Psoas muscle (tissue), 8 donors: Measurements from ENCODE around the gene LCNL1. TPM values are rescaled to one million over a fixed set of nuclear protein-coding genes. Genes with fewer than 3 reads are reported as not detected.

Experiments used
- ATAC-seq, 4 donors: fragments of 200-7000 bp; cut with Tn5 transposase; one replicate each; pipeline ENCODE4 v1.9.1; 2020; ENCODE audit warnings: moderate library complexity in 3 of 4, mild to moderate bottlenecking in 2 of 4
- DNase-seq, 2 donors: peaks; one replicate each; pipeline ENCODE4 v3.0.0-alpha.2; 2020
- H3K27ac ChIP-seq: fragments of 200-600 bp; one replicate; pipeline ENCODE4 v1.8.0; 2022
- H3K27me3 ChIP-seq, 3 donors: fragments of 200-600 bp in 1 of 3; one replicate each; pipeline versions ENCODE4 v1.6.1 to v1.8.0; 2013 to 2022; ENCODE audit warnings: low read length in 2 of 3, mild to moderate bottlenecking in 2 of 3, moderate library complexity in 1 of 3; ENCODE audit not compliant: insufficient read depth in 3 of 3
- H3K36me3 ChIP-seq, 2 donors: fragments of 200-600 bp in 1 of 2; one replicate each; pipeline versions ENCODE4 v1.6.1 to v1.8.0; 2013 to 2022; ENCODE audit warnings: low read depth in 1 of 2, mild to moderate bottlenecking in 1 of 2, moderate library complexity in 1 of 2; ENCODE audit not compliant: insufficient read depth in 1 of 2
- H3K4me1 ChIP-seq: fragments of 200-600 bp; one replicate; pipeline ENCODE4 v1.8.0; 2022
- H3K4me3 ChIP-seq: fragments of 200-600 bp; one replicate; pipeline ENCODE4 v1.8.0; 2022; ENCODE audit warnings: mild to moderate bottlenecking
- H3K9me3 ChIP-seq: fragments of 200-600 bp; one replicate; pipeline ENCODE4 v1.8.0; 2022
- CTCF ChIP-seq: fragments of 200-600 bp; IDR thresholded peaks from one replicate; pipeline ENCODE4 v1.8.0; 2022; ENCODE audit warnings: antibody characterized with exemption
- WGBS, 3 donors: extraction: QIAGEN DNeasy Blood & Tissue Kit; methylation state at CpG; one replicate each; pipeline versions ENCODE4 v1.1.6 to v1.1.7; 2013; 5-methylcytosine and 5-hydroxymethylcytosine counted together
- intact Hi-C, 2 donors: fragments of 100-400 bp; cut with DNase I; formaldehyde crosslinking; loops; one replicate each; pipeline versions ENCODE4 v1.11.0 to v1.14.2; 2022
- polyA plus RNA-seq, 3 donors: library from polyadenylated mRNA; stranded (reverse); fragments of 200-250 nt; gene quantifications; one replicate each; pipeline ENCODE4 v1.2.3, GENCODE V29; 2013
- total RNA-seq, 4 donors: library from RNA; stranded (reverse); fragmentation: NEBNext Ultra II Directional in 2 of 4; extraction: Animal tissue kit (Norgen Biotek cat#: 25700) in 2 of 4; gene quantifications; one replicate each; pipeline versions ENCODE4 v1.2.1 to v1.2.4, GENCODE V29; 2021 to 2023
- donor health status: healthy with polysubstance abuse.
- donor health status: DM: no; HTN: no; CAD: no; lungs with moderate emphysema.
- donor health status: Bipolar disorder and iron deficiency.
- donor health status: healthy.
- donor health status: DM: yes; HTN: yes; CAD: no.
- donor health status: DM: no; HTN: no; CAD: no.
- donor health status: DM: no; HTN: no; CAD: no.
- donor health status: DM: yes; HTN: yes; CAD: no.

The LCNL1 gene
- total and polyA plus RNA-seq, 7 donors, result 0.04 to 0.79 (median 0.14) TPM

GRCh38 chr9:136979769-136980587, 2.8 kb upstream of the LCNL1 start:
- WGBS, 3 donors, result 84 to 87% (median 87%) methylated on average over 25 to 26 of the region's 26 CpGs
- H3K9me3 ChIP-seq, result no peaks in the 10 kb centered on the region
- no peak overlapping the region for H3K27ac ChIP-seq
- peaks cover 0 to 25% (median 11%) of the 10 kb centered on the region in 3 donors for H3K27me3 ChIP-seq
- H3K4me1 ChIP-seq, result peaks cover 12% of the 10 kb centered on the region
- DNase-seq (no peak), ATAC-seq (no peak)
- intact Hi-C loops, result no loop called here
- H3K36me3 ChIP-seq, result no peaks in the 10 kb centered on the region
- TF ChIP-seq CTCF, result no peak
- H3K4me3 ChIP-seq, result no peak overlapping the region

GRCh38 chr9:136980669-136981478, 1.9 kb upstream of the LCNL1 start:
- no peak for DNase-seq
- no peak for ATAC-seq
- TF ChIP-seq CTCF, result no peak
- Histone ChIP-seq H3K27ac (peak overlapping the region; percentile 41), H3K36me3 (no peaks in the 10 kb centered on the region), H3K27me3 (peaks cover 0 to 34% (median 16%) of the 10 kb centered on the region in 3 donors), H3K9me3 (no peaks in the 10 kb centered on the region), H3K4me3 (no peak overlapping the region), H3K4me1 (peaks cover 7% of the 10 kb centered on the region)
- 73 to 85% (median 80%) methylated on average over 15 to 16 of the region's 16 CpGs for WGBS, 3 donors
- intact Hi-C loops, result no loop called here

DNA sequence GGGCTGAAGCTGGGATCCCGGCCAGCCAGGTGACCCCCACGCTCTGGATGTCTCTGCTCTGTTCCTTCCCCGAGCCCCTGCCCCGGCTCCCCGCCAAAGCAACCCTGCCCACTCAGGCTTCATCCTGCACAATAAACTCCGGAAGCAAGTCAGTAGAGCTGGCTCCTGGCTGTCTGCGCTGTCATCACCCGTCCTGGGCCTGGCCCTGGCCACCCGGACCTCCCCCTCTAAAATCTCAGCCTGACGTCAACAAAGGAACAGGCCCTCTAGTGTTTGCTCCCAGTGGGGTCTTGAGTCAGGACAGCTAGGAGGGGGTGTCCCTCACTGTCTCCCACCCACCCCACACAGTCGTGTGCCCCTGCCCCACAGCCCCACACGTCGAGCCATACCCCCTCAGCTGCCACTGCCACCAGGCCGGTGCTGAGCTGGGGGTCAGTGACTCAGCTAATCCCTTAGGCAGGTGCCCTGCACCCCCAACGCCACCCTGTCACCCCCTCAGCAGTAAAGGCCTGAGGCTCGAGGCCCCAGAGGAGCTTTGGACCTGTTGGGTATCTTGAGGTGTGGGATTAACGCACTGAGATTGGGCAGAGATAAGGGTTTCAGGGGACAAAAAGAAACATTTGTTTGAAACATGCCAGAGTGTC, 1.1 kb upstream of the LCNL1 start:
- ATAC-seq (no peak), DNase-seq (no peak)
- intact Hi-C loops, result no loop called here
- peak overlapping the region; percentile 41 for H3K27ac ChIP-seq
- H3K9me3 ChIP-seq, result no peaks in the 10 kb centered on the region
- peaks cover 6% of the 10 kb centered on the region for H3K4me1 ChIP-seq
- TF ChIP-seq CTCF, result no peak
- WGBS, 3 donors, result 48 to 59% (median 50%) methylated on average over 17 of the region's 17 CpGs
- peaks cover 0 to 40% (median 17%) of the 10 kb centered on the region in 3 donors for H3K27me3 ChIP-seq
- H3K36me3 ChIP-seq, result no peaks in the 10 kb centered on the region
- H3K4me3 ChIP-seq, result no peak overlapping the region

GRCh38 chr9:136983167-136983566, 374 bp downstream of the LCNL1 start:
- no peaks in the 10 kb centered on the region for H3K4me1 ChIP-seq

More at GRCh38 chr9:136983167-136983566, 374 bp downstream of the LCNL1 start:
- Histone ChIP-seq H3K27ac (no peak overlapping the region), H3K4me3 (no peak overlapping the region), H3K9me3 (no peaks in the 10 kb centered on the region), H3K36me3 (no peaks in the 10 kb centered on the region), H3K27me3 (peaks cover 0 to 40% (median 16%) of the 10 kb centered on the region in 3 donors)
- no peak for TF ChIP-seq CTCF
- intact Hi-C loops, result no loop called here
- ATAC-seq, result no peak
- DNase-seq, result no peak
- WGBS, 3 donors, result 58 to 69% (median 63%) methylated on average over 9 of the region's 9 CpGs
